SH-SY5Y (cell line): ENCODE measurements around the gene FMNL2.

Experiments used
- GATA2 ChIP-seq: IDR thresholded peaks from 2 replicates; pipeline ENCODE4 v1.6.1; 2011; ENCODE audit warnings: mild to moderate bottlenecking, low read depth, low read length
- GATA3 ChIP-seq: IDR thresholded peaks from 2 replicates; pipeline ENCODE4 v1.6.1; 2011; ENCODE audit warnings: low read depth, mild to moderate bottlenecking, low read length, moderate library complexity

Gene FMNL2

DNA sequence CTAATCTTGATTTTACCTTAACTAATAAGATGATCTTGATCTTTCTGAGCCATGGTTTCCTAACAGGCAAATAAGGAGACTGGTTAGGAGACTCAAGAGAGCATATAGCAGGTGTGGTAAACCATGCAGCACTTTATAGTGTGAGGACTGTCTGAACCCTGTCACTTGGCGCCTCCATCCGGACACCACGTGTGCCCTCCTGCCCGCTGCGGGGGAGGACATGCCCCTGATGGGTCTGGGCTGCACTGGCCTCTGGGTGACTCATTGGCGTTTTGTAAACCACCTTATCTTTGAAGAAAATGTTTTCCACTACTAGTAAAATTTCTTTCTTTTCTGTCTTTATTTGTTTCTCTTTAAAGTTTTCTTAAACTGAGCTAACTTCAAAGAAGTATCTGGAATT, 131.1 kb downstream of the FMNL2 start:
- TF ChIP-seq GATA2 (no peak), GATA3 (no peak)

DNA sequence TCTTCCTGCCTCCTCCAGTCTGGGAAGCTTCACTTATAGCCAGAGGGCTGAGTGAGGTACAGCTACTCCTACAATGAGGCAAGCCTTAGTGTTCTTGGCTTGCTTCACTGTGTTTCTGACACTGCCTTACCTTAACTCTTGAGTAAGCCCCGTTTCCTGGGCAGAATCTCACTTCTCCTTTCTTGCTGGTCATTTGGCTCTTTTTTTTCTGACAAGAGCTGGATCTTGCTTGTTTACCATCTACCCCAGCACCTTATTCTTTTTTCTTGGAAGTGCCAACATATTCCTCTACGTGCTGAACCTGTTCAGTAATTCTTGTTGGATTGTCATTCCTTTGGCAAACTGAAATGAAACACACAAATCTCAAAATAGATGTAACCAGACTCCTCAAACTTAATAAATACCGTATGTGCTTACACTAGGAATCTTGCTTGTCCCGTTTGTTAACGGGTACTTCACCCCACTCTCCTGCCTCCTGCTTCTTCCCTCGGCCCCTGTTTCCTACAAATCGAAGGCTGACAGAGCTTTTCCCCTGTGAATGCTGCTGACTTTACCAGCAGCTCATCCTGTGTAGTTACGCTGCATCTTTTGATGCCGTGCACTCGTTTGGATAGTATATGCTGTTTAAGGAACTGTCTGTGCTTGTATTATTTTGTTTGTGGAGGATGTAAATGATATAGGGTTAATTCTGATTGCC, 132.2 kb downstream of the FMNL2 start:
- no peak for TF ChIP-seq GATA2
- TF ChIP-seq GATA3 = no peak

DNA sequence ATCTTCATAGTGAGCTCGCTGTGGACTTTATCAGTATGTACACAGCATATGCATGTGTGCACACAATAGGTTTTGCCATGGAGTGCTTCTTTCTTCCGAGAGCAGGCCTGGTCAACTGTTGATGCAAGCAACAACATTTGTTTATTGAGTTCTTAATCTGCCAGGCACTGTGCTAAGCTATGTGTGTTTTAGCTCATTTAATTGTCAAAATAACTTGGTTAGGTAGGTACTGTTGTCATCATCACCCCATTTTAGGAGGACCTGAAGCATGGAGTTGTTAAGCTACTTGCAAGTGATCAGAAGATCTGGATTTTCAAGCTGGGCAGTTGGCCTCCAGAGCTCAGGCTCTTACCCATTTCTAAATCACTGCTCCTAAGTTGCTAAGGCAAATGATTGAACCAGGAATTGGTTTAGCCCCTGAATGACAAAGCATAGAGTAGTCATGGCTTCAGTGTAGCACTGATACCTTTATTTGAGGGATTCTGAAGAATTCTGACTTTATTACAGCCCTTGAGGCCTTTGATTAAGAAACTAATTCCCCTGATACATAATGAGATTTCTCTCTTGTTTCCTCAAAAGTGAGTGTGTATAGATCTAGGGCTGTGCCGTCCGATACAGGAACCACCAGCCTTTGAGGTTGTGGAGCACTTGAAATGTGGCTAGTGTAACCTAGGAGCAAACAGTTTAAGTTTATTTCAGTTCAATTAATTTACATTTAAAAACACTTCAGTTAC, 132.9 kb downstream of the FMNL2 start:
- TF ChIP-seq GATA2 (no peak), GATA3 (no peak)

DNA sequence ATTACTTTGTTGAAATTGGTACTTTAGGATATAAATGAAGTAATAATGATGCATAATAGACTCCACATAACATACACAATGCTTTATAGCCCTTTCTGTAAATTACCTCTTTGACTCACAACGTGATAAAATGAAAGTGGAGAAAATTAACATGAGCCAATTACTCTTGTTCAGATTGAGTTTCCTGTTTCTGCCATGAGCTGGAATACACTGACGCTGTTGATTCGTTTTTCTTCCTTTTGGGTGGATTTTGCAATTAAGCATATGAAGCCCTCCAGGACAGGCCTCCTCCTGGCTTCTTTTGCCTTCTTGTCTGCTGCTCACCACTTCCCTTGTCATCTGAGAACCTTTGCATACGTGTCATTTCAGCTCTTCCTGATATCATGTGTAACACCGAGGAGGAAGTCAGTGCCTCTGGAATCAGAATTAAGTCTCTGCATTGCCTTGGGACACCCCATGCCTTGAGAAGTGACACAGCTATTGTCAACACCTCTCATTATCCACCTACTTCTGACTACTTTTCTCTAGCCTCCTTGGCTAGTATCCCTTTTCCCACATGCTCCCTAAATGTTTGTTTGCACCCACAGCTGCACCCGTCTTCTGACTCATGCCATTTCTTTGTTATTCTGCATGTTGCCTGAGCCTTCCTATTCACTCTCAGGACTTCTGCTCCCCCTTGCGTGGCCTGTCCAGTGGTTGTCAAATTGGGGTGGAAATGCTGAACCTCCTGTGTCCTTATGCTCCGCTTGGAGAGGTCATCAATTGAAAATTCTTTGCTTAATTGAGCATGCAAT, 134.1 kb downstream of the FMNL2 start:
- TF ChIP-seq GATA2 (no peak), GATA3 (no peak)

DNA sequence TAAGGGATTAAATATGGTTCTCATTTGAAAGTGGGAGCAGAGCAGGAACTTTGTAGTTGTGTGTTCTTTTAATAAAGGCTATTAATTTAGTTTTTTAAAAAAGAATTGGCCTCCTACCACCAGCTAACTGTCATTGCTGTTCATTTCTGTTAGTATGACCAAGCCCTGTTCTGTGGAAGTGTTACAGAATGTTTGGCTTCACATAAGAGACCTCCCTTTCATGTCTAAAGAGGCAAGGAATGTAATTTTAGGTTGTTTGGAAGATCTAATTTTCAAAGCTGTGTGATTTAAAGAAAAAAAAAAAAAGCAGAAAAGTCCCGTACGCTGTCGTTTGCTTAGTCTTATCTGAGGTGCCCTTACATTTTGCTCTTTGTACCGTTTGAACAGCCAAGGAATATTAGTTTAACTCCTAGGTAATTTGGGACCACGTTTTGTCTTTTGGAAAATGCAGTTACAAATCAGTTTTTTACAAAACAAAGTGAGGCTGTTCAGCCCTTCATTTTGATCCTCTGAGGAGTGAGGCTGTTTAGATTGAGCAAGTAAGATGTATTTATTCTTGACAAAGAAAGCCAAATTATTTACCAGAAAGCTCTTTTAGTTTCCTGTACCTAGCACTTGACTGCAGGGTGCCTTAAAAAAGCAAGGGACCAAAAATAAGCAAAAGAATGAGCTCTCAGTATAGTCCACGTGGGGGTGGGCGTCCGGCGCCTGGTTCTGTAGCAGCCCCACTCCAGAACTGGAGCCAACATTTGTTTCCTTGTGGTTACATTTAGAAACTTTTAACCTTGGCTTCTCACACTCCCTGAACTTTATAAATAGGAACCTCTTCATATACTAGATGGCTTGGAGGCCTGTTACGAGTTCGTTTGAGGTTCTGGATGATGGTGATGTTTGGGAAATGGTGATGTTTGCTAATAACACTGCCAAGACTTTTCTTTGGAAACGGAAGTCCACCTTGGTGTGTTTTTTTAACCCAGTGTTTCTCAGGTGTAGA, 136.2 kb downstream of the FMNL2 start:
- TF ChIP-seq GATA3 = no peak
- TF ChIP-seq GATA2 = no peak

DNA sequence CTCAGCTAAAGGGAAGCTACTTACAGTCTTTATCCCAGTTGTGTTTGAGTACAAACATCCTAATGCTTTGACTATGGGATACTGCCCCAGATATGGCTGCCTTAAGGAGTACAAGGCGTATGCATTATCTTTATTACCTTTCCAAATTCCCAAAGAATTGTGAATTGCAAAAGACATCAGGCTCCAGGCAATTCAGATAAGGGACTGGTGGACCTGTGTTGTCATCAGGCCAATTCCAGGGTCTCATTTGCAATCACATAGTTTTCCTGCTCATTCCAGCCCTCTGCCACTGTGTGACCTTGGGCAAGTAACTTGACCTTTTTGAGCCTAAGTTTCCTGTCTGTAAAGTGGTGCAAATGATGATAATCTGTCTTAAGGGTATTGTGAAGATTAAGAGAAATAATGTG, 137.5 kb downstream of the FMNL2 start:
- TF ChIP-seq GATA2 (no peak), GATA3 (no peak)

DNA sequence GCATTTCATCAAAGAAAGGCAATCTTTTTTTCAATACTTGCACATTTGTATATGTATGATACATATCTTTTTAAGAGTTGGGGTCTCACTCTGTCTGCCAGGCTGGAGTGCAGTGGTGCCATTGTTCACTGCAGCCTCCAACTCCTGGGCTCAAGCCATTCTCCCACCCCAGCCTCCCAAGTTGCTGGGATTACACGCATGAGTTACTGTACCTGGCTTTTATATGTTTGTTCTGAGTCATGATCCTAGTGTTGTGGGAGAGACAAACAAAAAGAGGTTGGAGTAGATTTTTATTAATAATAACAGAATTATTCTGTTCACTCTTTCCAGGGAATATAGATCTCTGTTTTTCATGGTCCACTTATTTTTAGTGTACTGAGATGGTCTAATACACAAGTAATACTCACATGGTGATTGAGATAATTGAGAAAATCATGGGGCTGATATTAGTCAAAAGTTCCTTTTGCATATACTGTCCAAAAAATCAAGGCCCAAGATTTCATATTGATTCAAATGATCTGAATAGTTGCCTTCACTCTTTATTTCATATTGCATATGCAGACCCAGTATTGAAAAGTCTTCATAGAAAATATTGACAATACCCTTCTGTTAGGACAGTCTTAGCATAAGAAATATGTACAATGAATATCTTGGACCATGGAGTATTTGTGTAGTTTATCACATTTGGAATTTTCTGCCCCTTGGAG, 138.3 kb downstream of the FMNL2 start:
- TF ChIP-seq GATA3 = no peak
- no peak for TF ChIP-seq GATA2

DNA sequence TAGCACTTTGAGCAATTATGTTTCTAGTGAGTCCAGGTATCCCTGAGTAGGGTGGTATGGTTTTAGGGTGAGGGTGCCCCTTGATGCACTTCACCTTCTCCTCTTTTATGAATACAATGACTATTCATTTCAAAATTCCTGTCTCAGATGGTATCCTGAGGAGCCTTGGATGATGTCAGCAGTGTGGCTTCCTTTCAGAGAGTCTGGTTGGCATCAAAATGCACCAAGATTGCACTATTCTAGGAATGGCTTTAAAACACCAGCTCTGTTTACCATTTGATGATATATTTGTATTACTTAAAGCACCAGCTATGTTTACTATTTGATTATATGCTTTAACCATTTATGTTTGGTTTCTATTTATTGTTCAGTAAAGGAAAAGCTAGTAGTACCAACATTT, 141.0 kb downstream of the FMNL2 start:
- TF ChIP-seq GATA2 (no peak), GATA3 (no peak)

DNA sequence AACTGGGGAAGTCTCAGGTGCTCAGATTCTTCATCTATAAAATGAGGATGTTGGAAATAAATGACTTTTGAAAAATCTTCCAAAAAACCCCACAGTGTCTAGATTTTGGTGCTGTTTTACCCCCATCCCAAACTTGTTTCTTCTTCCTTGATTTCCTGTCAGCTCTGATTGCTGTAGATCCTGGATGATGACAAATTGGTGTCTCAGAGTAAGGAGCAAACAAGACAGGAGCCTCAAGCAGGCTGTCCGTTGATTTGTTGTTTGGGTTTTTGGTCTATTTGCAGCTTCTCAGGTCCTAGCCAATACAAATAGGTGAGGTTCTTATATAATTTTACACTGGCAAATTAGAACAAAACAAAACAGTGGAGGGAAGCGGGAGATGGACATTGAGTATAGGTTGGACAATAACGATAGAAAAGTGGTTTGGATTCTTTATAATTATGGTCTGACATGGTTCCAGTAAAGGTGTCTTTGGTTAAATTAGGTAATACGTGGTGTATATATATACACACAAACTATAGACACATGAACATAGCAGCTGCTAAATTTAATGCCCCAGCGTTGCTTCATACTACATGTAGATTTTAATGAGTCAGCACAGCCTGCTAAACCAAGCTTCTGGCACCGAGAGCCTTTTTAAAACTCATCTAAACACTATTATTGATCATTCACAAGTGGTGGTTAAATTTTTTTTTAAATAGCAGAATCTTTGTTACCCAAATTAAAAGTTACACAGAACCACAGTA, 142.5 kb downstream of the FMNL2 start:
- TF ChIP-seq GATA2 (no peak), GATA3 (no peak)

DNA sequence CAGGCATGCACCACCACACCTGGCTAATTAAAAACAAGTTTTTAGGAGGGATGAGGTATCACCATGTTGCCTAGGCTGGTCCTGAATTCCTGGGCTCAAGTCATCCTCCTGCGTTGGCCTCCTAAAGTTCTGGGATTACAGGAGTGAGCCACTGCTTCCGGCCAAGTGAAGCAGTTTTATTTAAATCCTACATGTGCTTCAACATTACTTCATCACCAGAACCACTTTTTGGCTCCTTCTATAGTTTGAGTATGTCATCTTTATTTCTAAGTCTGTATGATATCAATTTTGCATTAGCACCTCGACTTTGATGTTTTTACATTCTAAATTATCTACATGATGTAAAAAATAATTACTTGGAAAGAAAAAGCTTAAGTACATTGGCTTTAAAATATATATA, 144.3 kb downstream of the FMNL2 start:
- TF ChIP-seq GATA2 (no peak), GATA3 (no peak)

DNA sequence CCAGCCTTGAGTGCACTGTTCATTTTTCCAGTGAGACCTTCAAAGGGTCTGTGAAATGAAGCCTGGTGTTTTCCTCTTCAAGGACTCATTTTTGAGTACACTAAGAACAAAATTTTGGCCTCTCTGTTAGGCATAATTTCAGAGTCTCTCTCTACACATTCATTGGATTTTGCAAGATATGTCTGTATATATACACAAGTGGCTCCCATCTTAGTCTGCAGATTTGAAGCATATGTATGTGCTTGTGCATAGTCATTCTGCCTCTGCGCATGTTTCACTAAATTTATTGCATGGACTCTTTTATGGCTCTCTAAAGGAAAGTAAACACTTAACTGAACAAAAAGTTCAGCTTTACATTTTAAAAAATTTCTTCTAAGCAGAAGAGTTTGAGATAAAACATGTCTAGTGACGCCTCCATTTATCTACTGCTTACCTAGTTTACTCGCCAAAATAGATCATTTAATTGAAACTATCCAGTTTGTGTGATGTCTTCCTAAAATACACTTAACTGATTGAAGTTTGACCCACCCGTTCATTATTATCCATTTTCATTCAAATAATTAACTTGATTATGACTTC, 145.9 kb downstream of the FMNL2 start:
- TF ChIP-seq GATA2 (no peak), GATA3 (no peak)
